Measurements from ENCODE around the gene AMY2B.
"Not testable (repeated sequence)": the region's sequence is repeated elsewhere in the genome, so short reads cannot be mapped to it uniquely, and the experiment has no call there.

- TF ChIP-seq CTCF, EZH2phosphoT487 (IDR thresholded peaks at IDR 0.05): not testable (repeated sequence)
Observed at GRCh38 chr1:103616994-103617477, 45.6 kb downstream of the AMY2B start, which contains the start of gene AMY2A.

Data from neural progenitor cell (in vitro differentiated cells).